ENCODE results near the gene CLTA.

- TF ChIP-seq CTCF (IDR thresholded peaks at IDR 0.05) (no peak), POLR2A (IDR thresholded peaks at IDR 0.05) (no peak), EP300 (IDR thresholded peaks at IDR 0.05) (no peak), POLR2AphosphoS5 (IDR thresholded peaks at IDR 0.05) (no peak)
These were observed 965 bp downstream of the CLTA start for GRCh38 chr9:36191686-36192085.
